Caco-2 (cell line): ENCODE measurements around the gene DHRSX. TPM values are rescaled to one million over a fixed set of nuclear protein-coding genes. Genes with fewer than 3 reads are reported as not detected.

Experiments used
- BruUV-seq: library from RNA; stranded (reverse); fragments of 400-500 nt; replicated peaks from 2 replicates; lab custom pipeline; 2021; lab: Mats Ljungman, UMichigan
- CTCF ChIA-PET: fragments of 300-600 bp; sonication (Branson Sonifier 250); formaldehyde crosslinking; loops from one replicate; lab custom pipeline; 2022; ENCODE audit warnings: antibody characterized with exemption; lab: Charles Lee
- POLR2A ChIA-PET: fragments of 300-600 bp; sonication (Branson Sonifier 250); formaldehyde crosslinking; loops from one replicate; lab custom pipeline; 2022; ENCODE audit warnings: antibody characterized with exemption; lab: Charles Lee
- DNase-seq, 2 experiments: peaks; one replicate each; pipeline versions ENCODE4 v3.0.0 to v3.0.0-alpha.2; 2020 to 2022
- H3K27me3 ChIP-seq: replicated peaks from 2 replicates; pipeline ENCODE4 v1.6.0; 2011; ENCODE audit warnings: low read length; ENCODE audit not compliant: control insufficient read depth, insufficient read depth
- H3K36me3 ChIP-seq: 2 replicates; pipeline ENCODE4 v1.5.1; 2011; ENCODE audit warnings: low read length; ENCODE audit not compliant: control insufficient read depth, insufficient read depth
- H3K4me1 ChIP-seq: fragments of 250-450 bp; sonication (Bioruptor Pico); 2 replicates; pipeline ENCODE4 v1.5.1; 2020; ENCODE audit warnings: mild to moderate bottlenecking
- H3K4me3 ChIP-seq: 2 replicates; pipeline ENCODE4 v1.5.1; 2011; ENCODE audit warnings: low read depth, mild to moderate bottlenecking, control low read depth, low read length
- H3K9me3 ChIP-seq: fragments of 250-450 bp; sonication (Bioruptor Pico); 2 replicates; pipeline ENCODE4 v1.5.1; 2020; ENCODE audit warnings: mild to moderate bottlenecking, moderate library complexity
- H3K27ac Mint-ChIP-seq: one replicate; pipeline ENCODE4 v1.8.0; 2022; ENCODE audit warnings: mixed read lengths; ENCODE audit not compliant: unreplicated experiment
- H3K27me3 Mint-ChIP-seq: one replicate; pipeline ENCODE4 v1.8.0; 2022; ENCODE audit warnings: mixed read lengths; ENCODE audit not compliant: insufficient read depth, unreplicated experiment
- H3K36me3 Mint-ChIP-seq: one replicate; pipeline ENCODE4 v1.8.0; 2022; ENCODE audit warnings: mild to moderate bottlenecking, mixed read lengths; ENCODE audit not compliant: insufficient read depth, unreplicated experiment
- H3K4me1 Mint-ChIP-seq: one replicate; pipeline ENCODE4 v1.8.0; 2022; ENCODE audit warnings: low read depth, mixed read lengths; ENCODE audit not compliant: unreplicated experiment
- H3K4me3 Mint-ChIP-seq: one replicate; pipeline ENCODE4 v1.8.0; 2022; ENCODE audit warnings: mild to moderate bottlenecking, moderate library complexity, mixed read lengths; ENCODE audit not compliant: unreplicated experiment
- H3K9me3 Mint-ChIP-seq: one replicate; pipeline ENCODE4 v1.8.0; 2022; ENCODE audit warnings: mixed read lengths; ENCODE audit not compliant: unreplicated experiment
- intact Hi-C: fragments of 100-400 bp; cut with micrococcal nuclease; formaldehyde crosslinking; loops from one replicate; pipeline ENCODE4 v1.10.0; 2022; ENCODE audit not compliant: unreplicated experiment
- total RNA-seq: library from RNA; stranded (reverse); gene quantifications from 2 replicates; pipeline ENCODE4 v1.2.3, GENCODE V29; 2022
- TF ChIP-seq, protein P1 (sequence below), 2 experiments: fragments of 200-600 bp in 1 of 2; IDR thresholded peaks; 1 replicate in 1 of 2; 2 replicates in 1 of 2; pipeline versions ENCODE4 v1.5.1 to v1.8.0; 2011 to 2022; ENCODE audit warnings: antibody characterized with exemption in 1 of 2, control low read depth in 1 of 2, inconsistent platforms in 1 of 2, low read depth in 1 of 2, low read length in 1 of 2, mild to moderate bottlenecking in 1 of 2, moderate library complexity in 1 of 2; ENCODE audit not compliant: insufficient read depth in 1 of 2, severe bottlenecking in 1 of 2, unreplicated experiment in 1 of 2

The DHRSX gene
- total RNA-seq, 1 experiment from 2014 or later: 64.1 TPM

DNA sequence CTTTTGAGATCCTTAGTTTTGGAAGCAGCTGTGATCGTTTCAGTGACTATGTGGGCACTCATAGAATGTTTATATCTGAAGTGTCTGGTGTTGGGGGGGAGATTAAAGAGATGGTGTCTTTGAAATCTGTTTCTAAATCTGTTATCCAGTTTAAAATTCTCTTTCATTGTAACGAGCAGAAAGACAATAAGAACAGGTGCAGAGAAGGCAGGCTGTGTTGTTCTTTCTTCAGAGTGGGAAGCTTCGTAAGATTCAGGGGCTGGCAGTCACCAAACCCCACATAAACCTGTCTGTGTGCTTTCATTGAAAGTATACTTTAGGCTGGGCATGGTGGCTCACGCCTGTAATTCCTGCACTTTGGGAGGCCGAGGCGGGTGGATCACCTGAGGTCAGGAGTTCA is 16.3 kb upstream of the DHRSX start:
- no peaks in the 10 kb centered on the region for H3K36me3 Mint-ChIP-seq
- CTCF ChIA-PET: no interaction called here
- H3K27me3 Mint-ChIP-seq: no peaks in the 10 kb centered on the region
- Histone ChIP-seq H3K27me3 (no peaks in the 10 kb centered on the region), H3K9me3 (no peaks in the 10 kb centered on the region), H3K4me3 (no peak overlapping the region), H3K36me3 (no peaks in the 10 kb centered on the region), H3K4me1 (peaks cover 28% of the 10 kb centered on the region)
- no peak for DNase-seq
- no TSS peak for BruUV-seq
- TF ChIP-seq, protein P1, sequence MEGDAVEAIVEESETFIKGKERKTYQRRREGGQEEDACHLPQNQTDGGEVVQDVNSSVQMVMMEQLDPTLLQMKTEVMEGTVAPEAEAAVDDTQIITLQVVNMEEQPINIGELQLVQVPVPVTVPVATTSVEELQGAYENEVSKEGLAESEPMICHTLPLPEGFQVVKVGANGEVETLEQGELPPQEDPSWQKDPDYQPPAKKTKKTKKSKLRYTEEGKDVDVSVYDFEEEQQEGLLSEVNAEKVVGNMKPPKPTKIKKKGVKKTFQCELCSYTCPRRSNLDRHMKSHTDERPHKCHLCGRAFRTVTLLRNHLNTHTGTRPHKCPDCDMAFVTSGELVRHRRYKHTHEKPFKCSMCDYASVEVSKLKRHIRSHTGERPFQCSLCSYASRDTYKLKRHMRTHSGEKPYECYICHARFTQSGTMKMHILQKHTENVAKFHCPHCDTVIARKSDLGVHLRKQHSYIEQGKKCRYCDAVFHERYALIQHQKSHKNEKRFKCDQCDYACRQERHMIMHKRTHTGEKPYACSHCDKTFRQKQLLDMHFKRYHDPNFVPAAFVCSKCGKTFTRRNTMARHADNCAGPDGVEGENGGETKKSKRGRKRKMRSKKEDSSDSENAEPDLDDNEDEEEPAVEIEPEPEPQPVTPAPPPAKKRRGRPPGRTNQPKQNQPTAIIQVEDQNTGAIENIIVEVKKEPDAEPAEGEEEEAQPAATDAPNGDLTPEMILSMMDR (IDR thresholded peaks at IDR 0.05; ENCODE audit: insufficient read depth in 1 of 2, low read depth in 1 of 2, low read length in 1 of 2, severe bottlenecking in 1 of 2, unreplicated experiment in 1 of 2): no peak
- H3K9me3 Mint-ChIP-seq: no peaks in the 10 kb centered on the region
- H3K27ac Mint-ChIP-seq: no peak overlapping the region
- no peak overlapping the region for H3K4me3 Mint-ChIP-seq
- H3K4me1 Mint-ChIP-seq: peaks cover 13% of the 10 kb centered on the region
- POLR2A ChIA-PET: no interaction called here
- intact Hi-C loops: no loop called here

DNA sequence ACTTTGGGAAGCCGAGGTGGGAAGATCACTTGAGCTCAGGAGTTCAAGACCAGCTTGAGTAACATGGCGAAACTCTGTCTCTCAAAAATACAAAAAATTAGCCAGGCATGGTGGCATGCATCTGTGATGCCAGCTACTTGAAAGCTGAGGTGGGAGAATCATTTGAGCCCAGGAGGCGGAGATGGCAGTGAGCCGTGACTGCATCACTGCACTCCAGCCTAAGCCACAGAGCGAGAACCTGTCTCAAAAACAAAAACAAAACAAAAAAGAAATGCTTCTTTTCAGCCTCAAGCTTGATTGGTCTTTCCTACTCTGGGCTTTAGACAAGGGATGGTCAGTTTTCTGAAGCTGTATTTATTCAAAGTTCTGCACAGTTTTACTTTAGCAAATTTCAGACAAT is 15.8 kb upstream of the DHRSX start:
- intact Hi-C loops: no loop called here

DNA sequence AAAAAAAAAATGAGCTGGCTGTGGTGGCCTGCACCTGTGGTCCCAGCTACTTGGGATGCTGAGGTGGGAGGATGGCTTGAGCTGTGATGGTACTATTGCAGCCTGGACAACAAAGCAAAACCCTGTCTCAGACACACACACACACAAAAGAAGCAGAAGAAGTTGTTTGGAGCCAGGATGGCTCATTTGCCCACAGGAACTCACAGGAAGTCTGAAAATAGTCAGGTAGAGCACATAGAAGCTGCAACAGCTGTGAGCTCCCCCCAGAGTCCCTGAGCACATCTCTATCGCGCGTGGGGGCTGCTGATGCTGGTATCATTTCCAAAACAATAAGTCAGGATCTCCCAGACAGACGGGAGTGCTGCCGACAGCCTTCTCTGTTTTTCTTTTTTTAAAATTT is 13.4 kb upstream of the DHRSX start:
- Mint-ChIP-seq H3K4me3 (no peak overlapping the region), H3K27ac (peak overlapping the region; percentile 88), H3K36me3 (no peaks in the 10 kb centered on the region), H3K9me3 (no peaks in the 10 kb centered on the region), H3K27me3 (no peaks in the 10 kb centered on the region), H3K4me1 (peaks cover 22% of the 10 kb centered on the region)
- Histone ChIP-seq H3K27me3 (no peaks in the 10 kb centered on the region), H3K36me3 (no peaks in the 10 kb centered on the region), H3K4me1 (peaks cover 41% of the 10 kb centered on the region), H3K9me3 (no peaks in the 10 kb centered on the region), H3K4me3 (no peak overlapping the region)
- ChIA-PET POLR2A (no interaction called here), CTCF (no interaction called here)
- TF ChIP-seq, protein P1 (IDR thresholded peaks at IDR 0.05; ENCODE audit: insufficient read depth in 1 of 2, low read depth in 1 of 2, low read length in 1 of 2, severe bottlenecking in 1 of 2, unreplicated experiment in 1 of 2): no peak
- BruUV-seq: no TSS peak
- no peak for DNase-seq
- intact Hi-C loops: loop anchor here (5.0 kb wide), 1 partner anchor 78 kb away; no protein-coding TSS in a partner anchor

More for the DNA sequence above, 15.8 kb upstream of the DHRSX start:
- H3K36me3 ChIP-seq: no peaks in the 10 kb centered on the region
- no peaks in the 10 kb centered on the region for H3K27me3 Mint-ChIP-seq
- no peaks in the 10 kb centered on the region for H3K9me3 Mint-ChIP-seq
- no peak overlapping the region for H3K4me3 ChIP-seq
- H3K9me3 ChIP-seq: no peaks in the 10 kb centered on the region
- H3K4me3 Mint-ChIP-seq: no peak overlapping the region
- ChIA-PET CTCF (no interaction called here), POLR2A (no interaction called here)
- TF ChIP-seq, protein P1 (IDR thresholded peaks at IDR 0.05; ENCODE audit: insufficient read depth in 1 of 2, low read depth in 1 of 2, low read length in 1 of 2, severe bottlenecking in 1 of 2, unreplicated experiment in 1 of 2): no peak
- BruUV-seq: no TSS peak
- H3K36me3 Mint-ChIP-seq: no peaks in the 10 kb centered on the region
- no peak for DNase-seq
- H3K27me3 ChIP-seq: no peaks in the 10 kb centered on the region
- peaks cover 33% of the 10 kb centered on the region for H3K4me1 ChIP-seq
- H3K27ac Mint-ChIP-seq: no peak overlapping the region
- peaks cover 18% of the 10 kb centered on the region for H3K4me1 Mint-ChIP-seq
